ENCODE results near the gene RFX8.

RFX8 gene

DNA sequence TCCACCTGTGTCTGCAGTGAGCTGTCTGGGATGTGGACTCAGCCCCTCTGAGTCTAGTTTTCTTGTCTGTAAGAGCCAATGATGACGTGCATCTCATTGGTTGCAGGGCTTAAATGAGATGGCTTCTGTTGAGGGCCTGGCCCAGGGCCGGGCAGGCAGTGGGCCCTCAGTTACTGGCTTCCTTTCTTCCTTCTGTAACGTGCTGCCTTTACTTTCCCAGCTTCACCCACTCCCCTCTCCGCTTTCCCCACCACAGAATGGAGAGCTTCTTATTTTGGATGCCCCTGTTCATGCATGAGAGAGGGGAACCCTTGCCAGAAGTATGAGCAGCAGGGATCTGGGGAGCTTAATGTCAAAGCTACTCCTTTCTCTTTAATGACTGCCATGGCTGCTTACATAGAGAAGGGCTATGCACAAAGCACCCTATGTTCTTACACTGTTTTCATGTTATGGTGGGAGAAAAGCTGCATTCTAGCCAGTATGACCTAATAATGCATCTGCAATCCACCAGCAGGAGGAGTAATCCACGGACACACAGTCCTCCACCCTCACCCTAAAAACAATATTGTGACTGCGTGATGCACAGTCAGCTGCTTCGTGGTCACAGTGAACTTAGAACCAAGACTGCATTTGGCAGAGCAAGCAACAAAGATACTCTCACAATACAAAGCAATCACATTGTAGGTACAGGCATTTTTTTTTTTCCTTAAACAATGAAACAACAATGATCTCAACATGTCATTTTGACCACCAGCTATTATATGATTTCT is 124.8 kb downstream of the RFX8 start:
- H3K27me3 ChIP-seq (ENCODE audit: control insufficient read depth, insufficient read depth, low read length) = no peaks in the 10 kb centered on the region
- no peaks in the 10 kb centered on the region for H3K9me3 ChIP-seq (ENCODE audit: control insufficient read depth, insufficient read depth, low read depth, low read length)
- no peak overlapping the region for H3K4me3 ChIP-seq (ENCODE audit: low read depth, low read length)
- H3K4me1 ChIP-seq (ENCODE audit: control insufficient read depth, insufficient read depth, low read length) = no peaks in the 10 kb centered on the region
- H3K36me3 ChIP-seq (ENCODE audit: control insufficient read depth, insufficient read depth, low read length) = no peaks in the 10 kb centered on the region
- no peak overlapping the region for H3K9ac ChIP-seq (ENCODE audit: low read length)
- no peak overlapping the region for H3K27ac ChIP-seq (ENCODE audit: low read depth, low read length)

DNA sequence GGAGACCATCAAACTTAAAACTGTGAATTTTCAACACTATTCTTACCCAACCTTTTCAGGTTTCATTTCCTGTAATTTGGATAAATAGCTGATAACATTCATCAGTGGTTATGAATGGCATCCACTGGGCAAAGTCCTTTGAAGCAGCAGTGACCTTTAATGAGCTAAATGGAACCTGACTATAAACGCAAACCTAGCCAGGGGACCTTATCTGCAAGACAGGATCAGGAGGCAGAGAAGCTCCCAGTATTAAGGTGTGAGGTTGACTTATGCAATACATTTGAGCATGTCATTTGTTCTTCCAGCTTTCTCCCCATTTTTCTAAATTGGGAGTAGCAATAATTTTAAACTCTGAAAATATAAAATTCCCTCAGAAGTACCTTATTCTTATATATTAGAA is 126.0 kb downstream of the RFX8 start:
- Histone ChIP-seq H3K27ac (ENCODE audit: low read depth, low read length) (no peak overlapping the region), H3K9ac (ENCODE audit: low read length) (no peak overlapping the region), H3K27me3 (ENCODE audit: control insufficient read depth, insufficient read depth, low read length) (no peaks in the 10 kb centered on the region), H3K4me1 (ENCODE audit: control insufficient read depth, insufficient read depth, low read length) (0 out of 2 replicates have a peak, but pooled peaks cover 6% of the 10 kb centered on the region), H3K4me3 (ENCODE audit: low read depth, low read length) (no peak overlapping the region), H3K36me3 (ENCODE audit: control insufficient read depth, insufficient read depth, low read length) (no peaks in the 10 kb centered on the region), H3K9me3 (ENCODE audit: control insufficient read depth, insufficient read depth, low read depth, low read length) (no peaks in the 10 kb centered on the region)

Measured in HUES6 (cell line).